CD4-positive, alpha-beta memory T cell (primary cell): Measurements from ENCODE around the gene UGT1A10. TPM values are rescaled to one million over a fixed set of nuclear protein-coding genes. Genes with fewer than 3 reads are reported as not detected.
"Not testable (repeated sequence)": the region's sequence is repeated elsewhere in the genome, so short reads cannot be mapped to it uniquely, and the experiment has no call there.

Source experiments
- CTCF ChIA-PET: fragments of 350-600 bp; sonication (Branson Sonifier 250); formaldehyde crosslinking; loops from one replicate; lab custom pipeline; 2021; ENCODE audit warnings: inconsistent platforms; ENCODE audit not compliant: partially characterized antibody; lab: Charles Lee
- POLR2A ChIA-PET: fragments of 350-600 bp; sonication (Branson Sonifier 250); formaldehyde crosslinking; loops from one replicate; lab custom pipeline; 2021; ENCODE audit not compliant: partially characterized antibody; lab: Charles Lee
- DNase-seq, 5 donors: peaks; one replicate each; pipeline versions ENCODE4 v3.0.0 to v3.0.0-alpha.2; 2020 to 2022; ENCODE audit warnings: mixed read lengths in 1 of 5
- H3K27ac ChIP-seq: one replicate; pipeline ENCODE4 v1.7.0; 2013; ENCODE audit warnings: low read depth, low read length
- H3K27me3 ChIP-seq: 2 replicates; pipeline ENCODE4 v1.7.0; 2013; ENCODE audit warnings: mild to moderate bottlenecking, low read length, moderate library complexity; ENCODE audit not compliant: insufficient read depth
- H3K36me3 ChIP-seq: 2 replicates; pipeline ENCODE4 v1.7.0; 2013; ENCODE audit warnings: mild to moderate bottlenecking, low read length, moderate library complexity; ENCODE audit not compliant: insufficient read depth
- H3K4me1 ChIP-seq: 2 replicates; pipeline ENCODE4 v1.7.0; 2013; ENCODE audit warnings: mild to moderate bottlenecking, low read length, moderate library complexity; ENCODE audit not compliant: insufficient read depth
- H3K4me3 ChIP-seq, 2 donors: one replicate each; pipeline ENCODE4 v1.7.0; 2013; ENCODE audit warnings: low read length in 2 of 2, mild to moderate bottlenecking in 1 of 2
- H3K9me3 ChIP-seq, 2 donors: one replicate each; pipeline ENCODE4 v1.7.0; 2013; ENCODE audit warnings: low read length in 2 of 2, control low read depth in 1 of 2; ENCODE audit not compliant: control insufficient read depth in 1 of 2
- H3K27ac Mint-ChIP-seq, 7 donors: one replicate each; pipeline ENCODE4 v1.8.0; 2020 to 2021; ENCODE audit warnings: mixed read lengths in 7 of 7, mild to moderate bottlenecking in 6 of 7, inconsistent platforms in 3 of 7, moderate library complexity in 3 of 7
- H3K27me3 Mint-ChIP-seq, 2 donors: one replicate each; pipeline ENCODE4 v1.8.0; 2020 to 2021; ENCODE audit warnings: mixed read lengths in 2 of 2
- H3K36me3 Mint-ChIP-seq, 2 donors: one replicate each; pipeline ENCODE4 v1.8.0; 2020 to 2021; ENCODE audit warnings: mixed read lengths in 2 of 2, inconsistent platforms in 1 of 2, mild to moderate bottlenecking in 1 of 2
- H3K4me1 Mint-ChIP-seq, 4 donors: one replicate each; pipeline ENCODE4 v1.8.0; 2020 to 2021; ENCODE audit warnings: mixed read lengths in 4 of 4, mild to moderate bottlenecking in 1 of 4
- H3K4me3 Mint-ChIP-seq, 8 donors: one replicate each; pipeline ENCODE4 v1.8.0; 2020 to 2021; ENCODE audit warnings: mixed read lengths in 8 of 8, mild to moderate bottlenecking in 7 of 8, moderate library complexity in 6 of 8, inconsistent platforms in 3 of 8
- H3K9me3 Mint-ChIP-seq, 8 donors: one replicate each; pipeline ENCODE4 v1.8.0; 2020 to 2021; ENCODE audit warnings: mixed read lengths in 8 of 8, mild to moderate bottlenecking in 5 of 8, inconsistent platforms in 3 of 8, moderate library complexity in 1 of 8
- intact Hi-C: fragments of 100-400 bp; cut with micrococcal nuclease; formaldehyde crosslinking; loops from one replicate; pipeline ENCODE4 v1.15.1; 2023
- polyA plus RNA-seq, 2 donors: library from polyadenylated mRNA; unstranded; fragments of 300-500 nt; fragmentation: Illumina TruSeq; gene quantifications; one replicate each; pipeline ENCODE4 v1.2.3, GENCODE V29; 2021
- total RNA-seq, 2 experiments: library from RNA; stranded (reverse); gene quantifications; one replicate each; pipeline ENCODE4 v1.2.3, GENCODE V29; 2021

UGT1A10 gene
- total and polyA plus RNA-seq, 4 experiments from 2014 or later: not detected

DNA sequence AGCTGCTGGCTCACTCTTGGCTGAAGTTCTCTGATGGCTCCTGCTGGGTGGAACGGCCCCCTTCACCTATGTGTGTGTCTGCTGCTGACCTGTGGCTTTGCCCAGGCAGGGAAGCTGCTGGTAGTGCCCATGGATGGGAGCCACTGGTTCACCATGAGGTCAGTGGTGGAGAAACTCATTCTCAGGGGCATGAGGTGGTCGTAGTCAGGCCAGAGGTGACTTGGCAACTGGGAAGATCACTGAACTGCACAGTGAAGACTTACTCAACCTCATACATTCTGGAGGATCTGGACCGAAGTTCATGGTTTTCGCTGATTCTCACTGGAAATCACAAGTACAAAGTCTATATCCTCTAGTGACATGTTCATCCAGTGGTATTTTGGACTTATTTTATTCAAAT is 32.7 kb upstream of the UGT1A10 start:
- Histone ChIP-seq H3K27ac (no peak overlapping the region), H3K4me3 (no peak overlapping the region), H3K27me3 (peaks cover 5% of the 10 kb centered on the region), H3K9me3 (no peaks in the 10 kb centered on the region), H3K36me3 (no peaks in the 10 kb centered on the region), H3K4me1 (no peaks in the 10 kb centered on the region)
- H3K4me1 Mint-ChIP-seq: no peaks in the 10 kb centered on the region
- peaks cover 0 to 11% (median 2%) of the 10 kb centered on the region in 8 donors for H3K9me3 Mint-ChIP-seq
- DNase-seq: no peak
- H3K4me3 Mint-ChIP-seq: no peak overlapping the region
- POLR2A ChIA-PET: no interaction called here
- no peaks in the 10 kb centered on the region for H3K36me3 Mint-ChIP-seq
- H3K27me3 Mint-ChIP-seq: peaks cover 11 to 17% of the 10 kb centered on the region in 2 donors
- H3K27ac Mint-ChIP-seq: no peak overlapping the region
- intact Hi-C loops: no loop called here
- CTCF ChIA-PET: no interaction called here

DNA sequence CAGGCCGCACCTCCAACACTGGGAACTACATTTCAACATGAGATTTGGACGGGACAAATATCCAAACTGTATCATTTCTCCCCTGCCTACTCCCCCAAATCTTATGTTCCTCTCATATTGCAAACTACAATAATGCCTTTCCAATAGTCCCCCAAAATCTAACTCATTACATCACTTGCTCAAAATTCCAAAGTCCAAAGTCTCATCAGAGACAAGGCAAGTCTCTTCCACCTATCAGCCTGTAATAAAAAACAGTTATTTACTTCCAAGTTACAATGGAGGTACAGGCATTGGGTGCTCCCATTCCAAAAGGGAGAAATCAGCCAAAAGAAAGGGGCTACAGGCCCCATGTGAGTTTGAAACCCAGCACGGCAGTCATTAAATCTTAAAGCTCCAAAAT is 31.4 kb upstream of the UGT1A10 start:
- Mint-ChIP-seq H3K9me3 (peaks cover 0 to 11% (median 2%) of the 10 kb centered on the region in 8 donors), H3K27ac (no peak overlapping the region), H3K4me3 (no peak overlapping the region), H3K27me3 (peaks cover 15 to 17% of the 10 kb centered on the region in 2 donors), H3K4me1 (no peaks in the 10 kb centered on the region), H3K36me3 (no peaks in the 10 kb centered on the region)
- ChIA-PET POLR2A (no interaction called here), CTCF (no interaction called here)
- Histone ChIP-seq H3K4me3 (no peak overlapping the region), H3K27ac (no peak overlapping the region), H3K27me3 (peaks cover 5% of the 10 kb centered on the region), H3K36me3 (no peaks in the 10 kb centered on the region), H3K4me1 (no peaks in the 10 kb centered on the region), H3K9me3 (no peaks in the 10 kb centered on the region)
- intact Hi-C loops: no loop called here
- no peak for DNase-seq

DNA sequence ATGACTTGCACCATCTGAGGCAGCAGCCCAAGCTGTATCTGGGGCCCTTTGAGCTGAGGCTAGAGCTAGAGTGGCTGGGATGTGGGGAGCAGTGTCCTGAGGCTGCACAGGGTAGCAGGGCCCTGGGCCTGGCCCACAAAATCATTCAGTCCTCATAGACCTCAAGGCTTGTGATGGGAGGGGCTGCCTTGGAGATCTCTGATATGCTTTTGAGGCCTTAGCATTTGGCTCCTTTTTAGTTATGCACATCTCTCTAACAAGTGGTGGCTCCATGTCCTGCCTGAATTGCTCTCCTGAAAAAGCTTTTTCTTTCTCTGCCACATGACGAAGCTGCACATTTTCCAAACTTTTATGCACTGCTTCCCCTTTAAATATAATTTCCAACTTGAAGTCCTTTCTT is 30.6 kb upstream of the UGT1A10 start:
- intact Hi-C loops: no loop called here
- no peak for DNase-seq
- ChIA-PET POLR2A (no interaction called here), CTCF (no interaction called here)
- Mint-ChIP-seq H3K4me1 (no peaks in the 10 kb centered on the region), H3K4me3 (no peak overlapping the region), H3K9me3 (peaks cover 0 to 15% (median 5%) of the 10 kb centered on the region in 8 donors), H3K27ac (no peak overlapping the region), H3K36me3 (no peaks in the 10 kb centered on the region), H3K27me3 (peaks cover 10 to 14% of the 10 kb centered on the region in 2 donors)
- peaks cover 5% of the 10 kb centered on the region for H3K27me3 ChIP-seq
- no peaks in the 10 kb centered on the region for H3K9me3 ChIP-seq
- H3K4me3 ChIP-seq: no peak overlapping the region
- no peak overlapping the region for H3K27ac ChIP-seq
- H3K4me1 ChIP-seq: no peaks in the 10 kb centered on the region
- H3K36me3 ChIP-seq: no peaks in the 10 kb centered on the region

DNA sequence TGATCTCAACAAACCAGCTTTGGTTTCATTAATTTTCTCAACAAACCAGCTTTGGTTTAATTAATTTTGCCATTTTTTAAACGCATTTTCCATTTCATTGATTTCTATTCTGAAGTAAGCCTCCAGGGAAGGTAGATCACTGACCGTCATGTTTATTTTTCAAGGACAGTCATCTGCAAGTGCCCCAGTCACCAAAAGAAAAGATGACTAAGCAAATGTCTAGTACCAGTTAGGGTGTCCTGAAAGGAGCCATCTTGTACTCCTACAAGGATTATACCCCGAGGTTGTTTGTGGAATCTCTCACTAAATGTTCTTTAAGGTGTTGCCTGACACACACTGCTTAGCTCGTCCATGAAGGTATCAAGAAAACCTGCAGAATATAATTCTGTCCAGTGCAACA is 25.0 kb upstream of the UGT1A10 start:
- Mint-ChIP-seq H3K27me3 (peaks cover 23 to 25% of the 10 kb centered on the region in 2 donors), H3K9me3 (peaks cover 3 to 60% (median 27%) of the 10 kb centered on the region in 8 donors), H3K4me1 (no peaks in the 10 kb centered on the region), H3K4me3 (no peak overlapping the region), H3K27ac (no peak overlapping the region), H3K36me3 (peaks cover 0 to 2% of the 10 kb centered on the region in 2 donors)
- intact Hi-C loops: no loop called here
- Histone ChIP-seq H3K27me3 (no peaks in the 10 kb centered on the region), H3K36me3 (no peaks in the 10 kb centered on the region), H3K9me3 (no peaks in the 10 kb centered on the region), H3K27ac (no peak overlapping the region), H3K4me1 (no peaks in the 10 kb centered on the region), H3K4me3 (no peak overlapping the region)
- ChIA-PET CTCF (no interaction called here), POLR2A (no interaction called here)
- no peak for DNase-seq

DNA sequence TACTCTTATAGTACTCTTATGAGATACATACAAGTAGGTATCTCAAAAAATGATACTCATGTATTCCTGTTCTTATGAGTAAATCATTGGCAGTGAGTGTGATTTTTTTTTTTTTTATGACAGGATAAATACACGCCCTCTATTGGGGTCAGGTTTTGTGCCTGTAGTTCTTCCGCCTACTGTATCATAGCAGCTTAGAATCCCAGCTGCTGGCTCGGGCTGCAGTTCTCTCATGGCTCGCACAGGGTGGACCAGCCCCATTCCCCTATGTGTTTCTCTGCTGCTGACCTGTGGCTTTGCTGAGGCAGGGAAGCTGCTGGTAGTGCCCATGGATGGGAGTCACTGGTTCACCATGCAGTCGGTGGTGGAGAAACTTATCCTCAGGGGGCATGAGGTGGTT is 18.8 kb upstream of the UGT1A10 start, which contains the start of gene UGT1A8:
UGT1A8 (plus strand) TSS at position 158 of the 400 bp plus-strand sequence; CDS start at position 233, 75 bp downstream.
- H3K4me1 Mint-ChIP-seq, POLR2A ChIA-PET, H3K27me3 ChIP-seq, H3K9me3 ChIP-seq, H3K4me3 ChIP-seq, DNase-seq, intact Hi-C loops, H3K36me3 Mint-ChIP-seq, H3K4me1 ChIP-seq, H3K27ac Mint-ChIP-seq, H3K4me3 Mint-ChIP-seq, H3K36me3 ChIP-seq, H3K27ac ChIP-seq, CTCF ChIA-PET: not testable (repeated sequence)
- peaks cover 0 to 32% (median 18%) of the 10 kb centered on the region in 8 donors for H3K9me3 Mint-ChIP-seq
- H3K27me3 Mint-ChIP-seq: peaks cover 29 to 42% of the 10 kb centered on the region in 2 donors

DNA sequence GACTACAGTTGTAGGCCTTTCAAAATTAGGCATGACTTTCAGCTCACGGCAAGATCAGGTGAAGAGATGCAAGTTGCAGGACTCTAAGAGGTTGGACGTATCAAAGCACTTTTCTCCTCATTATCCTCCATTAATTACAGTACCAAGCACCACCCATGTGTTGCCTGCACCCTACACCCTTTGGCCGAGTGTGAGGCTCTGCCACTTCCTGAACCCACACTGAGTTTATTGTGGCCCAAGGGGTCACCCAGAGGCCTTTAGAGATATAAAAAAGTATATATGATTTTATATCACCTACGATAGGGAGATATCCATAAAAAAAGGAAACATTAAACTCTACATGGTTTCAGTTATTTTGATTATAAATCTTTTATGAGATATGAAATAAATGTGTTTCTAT is 16.0 kb upstream of the UGT1A10 start:
- peaks cover 0 to 11% (median 6%) of the 10 kb centered on the region in 8 donors for H3K9me3 Mint-ChIP-seq
- H3K4me1 Mint-ChIP-seq: no peaks in the 10 kb centered on the region
- no peaks in the 10 kb centered on the region for H3K4me1 ChIP-seq
- no peak overlapping the region for H3K27ac ChIP-seq
- H3K36me3 Mint-ChIP-seq: no peaks in the 10 kb centered on the region
- ChIA-PET POLR2A (no interaction called here), CTCF (no interaction called here)
- no peak overlapping the region for H3K4me3 ChIP-seq
- H3K36me3 ChIP-seq: no peaks in the 10 kb centered on the region
- no peaks in the 10 kb centered on the region for H3K9me3 ChIP-seq
- intact Hi-C loops: no loop called here
- no peaks in the 10 kb centered on the region for H3K27me3 ChIP-seq
- H3K27ac Mint-ChIP-seq: no peak overlapping the region
- no peak for DNase-seq
- H3K4me3 Mint-ChIP-seq: no peak overlapping the region
- peaks cover 25 to 35% of the 10 kb centered on the region in 2 donors for H3K27me3 Mint-ChIP-seq

DNA sequence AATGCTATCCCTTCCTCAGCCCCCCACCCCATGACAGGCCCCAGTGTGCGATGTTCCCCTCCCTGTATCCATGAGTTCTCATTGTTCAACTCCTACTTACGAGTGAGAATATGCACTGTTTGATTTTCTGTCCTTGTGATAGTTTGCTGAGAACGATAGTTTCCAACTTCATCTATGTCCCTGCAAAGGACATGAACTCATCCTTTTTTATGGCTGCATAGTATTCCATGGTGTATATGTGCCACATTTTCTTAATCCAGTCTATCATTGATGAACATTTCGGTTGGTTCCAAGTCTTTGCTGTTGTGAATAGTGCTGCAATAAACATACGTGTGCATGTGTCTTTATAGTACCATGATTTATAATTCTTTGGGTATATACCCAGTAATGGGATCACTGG is 14.4 kb upstream of the UGT1A10 start:
- H3K4me1 ChIP-seq, H3K27ac Mint-ChIP-seq, H3K9me3 ChIP-seq, H3K27me3 ChIP-seq, H3K9me3 Mint-ChIP-seq, H3K27ac ChIP-seq, H3K36me3 ChIP-seq, H3K36me3 Mint-ChIP-seq, POLR2A ChIA-PET, H3K4me3 Mint-ChIP-seq, H3K4me3 ChIP-seq, intact Hi-C loops, H3K4me1 Mint-ChIP-seq, DNase-seq, CTCF ChIA-PET: not testable (repeated sequence)
- peaks cover 27 to 28% of the 10 kb centered on the region in 2 donors for H3K27me3 Mint-ChIP-seq
